Esophagus squamous epithelium (tissue), 5 donors: ENCODE measurements around the gene DVL1. TPM values are rescaled to one million over a fixed set of nuclear protein-coding genes. Genes with fewer than 3 reads are reported as not detected.

Source experiments
- DNase-seq: peaks from one replicate; lab custom pipeline; 2025; lab: John Stamatoyannopoulos, UW
- H3K27ac ChIP-seq, 4 donors: fragments of 200-600 bp; sonication (generic); one replicate each; pipeline ENCODE4 v1.5.1; 2016 to 2019; ENCODE audit warnings: mild to moderate bottlenecking in 1 of 4
- H3K27me3 ChIP-seq, 4 donors: fragments of 200-600 bp; sonication (generic); 1 replicate in 3 of 4; 2 replicates in 1 of 4; pipeline versions ENCODE4 v1.5.1 to v1.6.0; 2017 to 2021; ENCODE audit warnings: antibody characterized with exemption in 1 of 4
- H3K36me3 ChIP-seq, 3 donors: fragments of 200-600 bp; sonication (generic); one replicate each; pipeline ENCODE4 v1.5.1; 2016 to 2019
- H3K4me1 ChIP-seq, 3 donors: fragments of 200-600 bp; sonication (generic); one replicate each; pipeline ENCODE4 v1.5.1; 2017 to 2019
- H3K4me3 ChIP-seq, 4 donors: fragments of 200-600 bp; sonication (generic); 1 replicate in 3 of 4; 2 replicates in 1 of 4; pipeline ENCODE4 v1.5.1; 2016 to 2019; ENCODE audit warnings: mild to moderate bottlenecking in 2 of 4, moderate library complexity in 1 of 4
- H3K9me3 ChIP-seq, 3 donors: fragments of 200-600 bp; sonication (generic); one replicate each; pipeline ENCODE4 v1.5.1; 2016 to 2019
- CTCF ChIP-seq, 6 experiments: fragments of 450-650 bp in 4 of 6; fragments of 200-600 bp in 2 of 6; sonication (generic) in 2 of 6; IDR thresholded peaks; one replicate each; pipeline ENCODE4 v1.5.1; 2016 to 2019; ENCODE audit warnings: antibody characterized with exemption in 6 of 6, mild to moderate bottlenecking in 4 of 6, moderate library complexity in 4 of 6
- POLR2A ChIP-seq, 4 donors: fragments of 450-650 bp; IDR thresholded peaks; one replicate each; pipeline ENCODE4 v1.6.1; 2017; ENCODE audit warnings: antibody characterized with exemption in 4 of 4, mild to moderate bottlenecking in 4 of 4, moderate library complexity in 3 of 4
- WGBS, 2 donors: methylation state at CpG; one replicate each; pipeline ENCODE4 v1.1.5; 2018; 5-methylcytosine and 5-hydroxymethylcytosine counted together
- intact Hi-C: fragments of 100-400 bp; cut with DNase I; formaldehyde crosslinking; loops from one replicate; pipeline ENCODE4 v1.15.0; 2022
- total RNA-seq, 4 donors: library from RNA; depleted of rRNA; stranded (reverse); fragments of >200 nt; gene quantifications; one replicate each; pipeline ENCODE4 v1.1.0, GENCODE V29; 2016
- donor health status: DM: yes; HTN: yes; CAD: no.

Gene DVL1
- total RNA-seq, 4 donors from 2014 or later = 63.5 to 111 (median 88.0) TPM

GRCh38 chr1:1353389-1354151, 4.4 kb upstream of the DVL1 start:
- TF ChIP-seq POLR2A (IDR thresholded peaks at IDR 0.05) (no peak), CTCF (IDR thresholded peaks at IDR 0.05) (no peak)
- Histone ChIP-seq H3K36me3 (peaks cover 0 to 23% (median 0%) of the 10 kb centered on the region in 3 donors), H3K4me1 (peaks cover 38 to 74% (median 56%) of the 10 kb centered on the region in 3 donors), H3K27ac (no peak overlapping the region), H3K4me3 (peak overlapping the region in 1 of 4 donors; percentile 61), H3K9me3 (no peaks in the 10 kb centered on the region), H3K27me3 (peaks cover 0 to 67% (median 12%) of the 10 kb centered on the region in 4 donors)
- intact Hi-C loops = no loop called here
- 20% methylated on average over 9 of the region's 28 CpGs; no CpG with 5 or more reads in 1 of the 2 donors for WGBS, 2 donors
- no peak for DNase-seq

GRCh38 chr1:1352786-1353388, 3.7 kb upstream of the DVL1 start:
- 0% methylated on average over 1 of the region's 5 CpGs; no CpG with 5 or more reads in 1 of the 2 donors for WGBS, 2 donors
- Histone ChIP-seq H3K4me3 (no peak overlapping the region), H3K9me3 (no peaks in the 10 kb centered on the region), H3K27ac (peak overlapping the region in 1 of 4 donors; percentile 76), H3K36me3 (peaks cover 0 to 23% (median 0%) of the 10 kb centered on the region in 3 donors), H3K27me3 (peaks cover 0 to 61% (median 12%) of the 10 kb centered on the region in 4 donors), H3K4me1 (peaks cover 39 to 74% (median 56%) of the 10 kb centered on the region in 3 donors)
- intact Hi-C loops = no loop called here
- DNase-seq = no peak
- TF ChIP-seq CTCF (IDR thresholded peaks at IDR 0.05) (no peak), POLR2A (IDR thresholded peaks at IDR 0.05) (no peak)

GRCh38 chr1:1351511-1352427, 2.6 kb upstream of the DVL1 start:
- no peaks in the 10 kb centered on the region for H3K9me3 ChIP-seq

More at GRCh38 chr1:1351511-1352427, 2.6 kb upstream of the DVL1 start:
- intact Hi-C loops = no loop called here
- H3K27me3 ChIP-seq = peaks cover 0 to 49% (median 12%) of the 10 kb centered on the region in 4 donors
- no peak for TF ChIP-seq POLR2A (IDR thresholded peaks at IDR 0.05)
- TF ChIP-seq CTCF (IDR thresholded peaks at IDR 0.05) = no peak
- 33 to 57% methylated on average over 9 to 19 of the region's 29 CpGs for WGBS, 2 donors
- H3K36me3 ChIP-seq = peaks cover 0 to 23% (median 0%) of the 10 kb centered on the region in 3 donors
- peak overlapping the region in 3 of 4 donors; percentile 41 to 76 (median 53) for H3K27ac ChIP-seq
- no peak for DNase-seq
- H3K4me3 ChIP-seq = peak overlapping the region in 2 of 4 donors; percentile 22 to 32
- H3K4me1 ChIP-seq = peaks cover 50 to 74% (median 62%) of the 10 kb centered on the region in 3 donors
